AG10803 (cell line): ENCODE data around the gene GPR161.

Experiments
- DNase-seq: peaks from one replicate; pipeline ENCODE4 v3.0.0; 2010; ENCODE audit warnings: low read depth
- H3K4me3 ChIP-seq: 2 replicates; pipeline ENCODE4 v1.5.1; 2011; ENCODE audit warnings: mild to moderate bottlenecking, low read length, control low read depth
- TF ChIP-seq, protein P1 (sequence below): conservative IDR thresholded peaks from 2 replicates; pipeline ENCODE4 v1.5.1; 2011; ENCODE audit warnings: mild to moderate bottlenecking, low read length, control low read depth, inconsistent platforms

Gene GPR161

DNA sequence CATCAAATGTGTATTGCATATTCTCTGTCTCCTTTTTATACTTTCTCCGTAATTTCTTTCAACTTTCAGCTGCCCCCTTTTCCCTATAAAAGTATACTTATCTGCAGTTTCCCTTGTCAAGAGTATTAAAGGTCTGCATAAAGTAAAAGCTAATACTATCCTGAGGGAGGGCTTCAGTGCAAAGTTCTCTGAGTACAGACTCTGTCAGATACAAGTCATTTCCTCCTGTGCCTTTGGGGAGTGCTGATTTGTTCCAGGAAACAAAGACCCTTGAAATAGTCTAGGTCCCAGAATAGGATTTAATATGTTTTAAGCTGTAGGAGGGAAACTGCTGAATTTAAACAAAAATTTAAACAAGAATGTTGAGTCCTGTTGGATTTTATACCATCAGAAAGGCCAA, 11.7 kb downstream of the GPR161 start:
- DNase-seq, result no peak
- H3K4me3 ChIP-seq, result no peak overlapping the region
- TF ChIP-seq, protein P1, sequence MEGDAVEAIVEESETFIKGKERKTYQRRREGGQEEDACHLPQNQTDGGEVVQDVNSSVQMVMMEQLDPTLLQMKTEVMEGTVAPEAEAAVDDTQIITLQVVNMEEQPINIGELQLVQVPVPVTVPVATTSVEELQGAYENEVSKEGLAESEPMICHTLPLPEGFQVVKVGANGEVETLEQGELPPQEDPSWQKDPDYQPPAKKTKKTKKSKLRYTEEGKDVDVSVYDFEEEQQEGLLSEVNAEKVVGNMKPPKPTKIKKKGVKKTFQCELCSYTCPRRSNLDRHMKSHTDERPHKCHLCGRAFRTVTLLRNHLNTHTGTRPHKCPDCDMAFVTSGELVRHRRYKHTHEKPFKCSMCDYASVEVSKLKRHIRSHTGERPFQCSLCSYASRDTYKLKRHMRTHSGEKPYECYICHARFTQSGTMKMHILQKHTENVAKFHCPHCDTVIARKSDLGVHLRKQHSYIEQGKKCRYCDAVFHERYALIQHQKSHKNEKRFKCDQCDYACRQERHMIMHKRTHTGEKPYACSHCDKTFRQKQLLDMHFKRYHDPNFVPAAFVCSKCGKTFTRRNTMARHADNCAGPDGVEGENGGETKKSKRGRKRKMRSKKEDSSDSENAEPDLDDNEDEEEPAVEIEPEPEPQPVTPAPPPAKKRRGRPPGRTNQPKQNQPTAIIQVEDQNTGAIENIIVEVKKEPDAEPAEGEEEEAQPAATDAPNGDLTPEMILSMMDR, result no peak

DNA sequence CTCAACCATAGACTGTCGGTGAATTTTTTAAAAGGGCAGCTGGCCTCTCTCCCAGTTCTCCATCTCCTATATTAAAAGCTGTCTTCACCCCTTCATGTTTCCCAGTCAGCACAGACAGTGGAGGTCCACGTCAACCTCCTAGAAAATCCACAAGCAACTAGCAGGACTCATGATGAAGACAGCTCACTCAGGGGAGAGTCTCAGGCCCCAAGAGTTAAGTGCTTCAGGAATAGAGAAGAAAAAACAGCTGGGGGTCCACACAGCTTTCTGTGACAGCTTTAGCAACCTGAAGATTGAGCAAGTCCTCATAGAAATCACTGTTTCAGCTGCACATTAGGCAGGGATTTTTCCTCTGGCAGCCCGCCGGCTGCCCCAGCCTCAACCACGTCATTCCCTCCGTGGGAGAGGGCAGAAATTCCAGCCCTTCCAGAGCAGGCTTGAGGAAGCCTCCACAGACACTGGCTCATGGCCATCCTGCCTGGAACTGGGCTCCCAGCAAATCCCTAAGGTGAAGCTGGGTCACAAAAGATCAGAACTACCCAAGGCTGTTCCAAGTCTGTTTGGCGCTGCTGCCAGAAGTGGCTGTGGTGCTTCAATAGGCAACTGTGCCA, 15.2 kb downstream of the GPR161 start:
- TF ChIP-seq, protein P1, result no peak
- DNase-seq, result peak; percentile 92
- H3K4me3 ChIP-seq, result 0 out of 2 replicates have a peak overlapping the region, but pooled peaks have one; percentile 8

DNA sequence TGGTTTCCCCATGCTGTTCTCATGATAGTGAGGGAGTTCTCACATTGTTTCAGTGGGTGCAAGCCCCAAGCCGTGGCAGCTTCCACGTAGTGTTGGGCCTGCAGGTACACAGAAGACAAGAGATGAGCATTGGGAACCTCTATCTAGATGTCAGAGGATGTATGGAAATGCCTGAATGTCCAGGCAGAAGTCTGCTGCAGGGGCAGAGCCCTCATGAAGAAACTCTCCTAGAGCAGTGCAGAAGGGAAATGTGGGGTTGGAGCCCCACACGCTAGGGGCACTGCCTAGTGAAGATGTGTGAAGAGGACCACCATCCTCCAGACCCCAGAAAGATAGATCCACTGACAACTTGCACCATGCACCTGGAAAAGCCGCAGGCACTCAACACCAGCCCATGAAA, 17.0 kb downstream of the GPR161 start:
- no peak for DNase-seq
- TF ChIP-seq, protein P1, result no peak
- no peak overlapping the region for H3K4me3 ChIP-seq

DNA sequence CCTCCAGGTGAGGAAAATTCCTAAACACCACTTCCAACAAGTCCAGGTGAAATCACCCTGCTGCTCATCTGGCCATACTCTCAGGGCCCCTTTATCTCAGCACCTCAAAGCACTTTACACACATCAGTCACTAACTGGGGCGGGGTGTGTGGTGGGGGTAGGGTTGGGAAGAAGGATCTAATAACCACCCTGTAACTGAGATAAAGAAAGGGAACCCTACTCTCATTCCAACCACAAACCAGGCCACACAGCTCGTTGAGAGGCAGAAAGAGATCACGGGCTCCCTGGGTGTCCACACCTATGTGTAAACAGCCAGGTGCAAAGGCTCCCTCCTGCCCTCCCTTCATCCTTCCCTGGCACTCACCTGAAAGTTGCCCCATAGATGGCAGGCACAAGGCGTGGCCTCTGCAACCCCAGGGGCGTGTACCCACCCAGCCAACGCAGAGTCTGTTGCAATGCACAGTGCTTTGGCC, 20.4 kb downstream of the GPR161 start:
- TF ChIP-seq, protein P1, result no peak
- H3K4me3 ChIP-seq, result no peak overlapping the region
- no peak for DNase-seq

DNA sequence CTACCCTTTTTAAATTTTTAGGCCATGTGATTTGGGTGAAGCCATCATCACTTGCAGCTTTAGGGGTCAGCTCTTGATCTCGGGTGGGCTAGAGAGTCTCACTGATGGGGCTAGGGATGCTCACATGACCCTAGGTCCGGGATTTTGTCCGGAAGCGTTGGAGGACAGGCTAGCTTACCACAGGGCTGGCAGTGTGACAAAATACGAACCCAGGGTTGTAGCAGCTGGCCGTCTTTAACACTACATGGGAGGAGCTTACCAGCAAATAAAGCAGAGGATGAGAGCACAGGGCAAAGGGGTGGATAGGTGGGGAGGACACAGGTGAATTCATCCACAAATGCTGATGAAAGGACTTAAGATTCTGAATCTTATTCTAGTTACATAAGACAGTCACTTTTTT, 21.9 kb downstream of the GPR161 start:
- H3K4me3 ChIP-seq, result no peak overlapping the region
- TF ChIP-seq, protein P1, result no peak
- no peak for DNase-seq

DNA sequence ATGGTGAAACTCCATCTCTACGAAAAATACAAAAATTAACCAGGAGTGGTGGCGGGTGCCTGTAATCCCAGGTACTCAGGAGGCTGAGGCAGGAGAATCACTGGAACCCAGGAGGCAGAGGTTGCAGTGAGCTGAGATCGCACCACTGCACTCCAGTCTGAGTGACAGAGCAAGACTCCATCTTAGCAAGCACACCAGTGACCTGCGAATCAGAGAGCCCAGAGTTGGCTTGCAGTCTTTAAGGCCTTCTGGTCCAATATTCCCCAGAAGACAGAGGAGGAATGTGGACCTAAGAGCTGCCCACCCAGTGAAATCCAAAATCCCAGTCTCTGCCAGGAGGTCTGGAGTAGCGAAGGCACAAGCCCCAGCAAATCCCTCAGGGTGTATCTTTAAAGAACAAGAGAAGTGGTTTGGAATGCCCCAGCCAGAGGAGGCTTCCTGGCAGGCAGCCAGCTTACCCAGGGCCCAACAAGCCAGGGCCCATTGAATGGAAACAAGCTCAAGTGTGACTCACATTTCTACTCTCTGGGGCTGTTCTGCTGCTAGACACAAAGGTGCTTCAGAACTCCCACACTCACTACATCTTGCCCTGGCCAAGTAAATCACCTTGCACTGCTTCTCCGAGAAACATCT, 23.9 kb downstream of the GPR161 start:
- H3K4me3 ChIP-seq, result no peak overlapping the region
- DNase-seq, result peak; percentile 31
- TF ChIP-seq, protein P1, result no peak
